Medulla oblongata (tissue), 1 donor: ENCODE data around the gene UFD1.
A peak's percentile ranks its signal among the peaks of the same experiment; 100 is the strongest.
"Not testable (repeated sequence)": the region's sequence is repeated elsewhere in the genome, so short reads cannot be mapped to it uniquely, and the experiment has no call there.

Source experiments
- DNase-seq: peaks from one replicate; pipeline ENCODE4 v3.0.0-alpha.2; 2015; ENCODE audit errors: extremely low spot score

UFD1 gene

GRCh38 chr22:19449422-19449767 is 29.6 kb downstream of the UFD1 start:
- DNase-seq: no peak

DNA sequence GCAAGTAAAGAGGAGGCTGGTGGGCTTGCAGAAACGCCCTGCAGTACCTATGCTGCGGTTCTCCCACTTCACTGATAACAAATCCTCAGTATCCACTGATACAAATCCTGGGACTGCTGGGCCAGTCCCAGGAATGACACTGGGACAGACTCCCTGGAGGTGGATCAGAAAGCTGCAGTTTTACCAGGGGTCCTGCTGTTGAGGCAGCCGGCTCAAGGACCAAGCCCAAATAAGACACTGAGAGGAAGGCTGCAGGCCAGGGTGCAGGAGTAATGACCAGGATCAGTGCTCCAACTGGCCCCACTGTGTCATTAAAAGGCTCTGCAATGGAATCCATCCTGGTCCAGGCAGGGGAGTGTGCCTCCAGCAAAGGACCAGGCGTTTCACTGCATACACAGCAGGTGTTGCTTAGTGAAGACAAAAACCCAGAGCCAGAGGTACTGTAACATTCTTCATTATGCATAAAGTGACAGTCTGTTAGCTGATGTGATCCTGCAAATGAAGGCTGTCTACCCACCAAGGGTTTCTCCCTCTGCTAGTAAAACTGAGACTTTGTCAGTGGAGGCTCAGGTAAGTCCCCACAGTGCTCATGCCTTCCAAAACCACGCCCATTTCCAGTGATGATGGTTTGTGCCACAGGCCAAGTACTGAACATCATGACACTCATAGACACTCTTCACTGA is 30.1 kb downstream of the UFD1 start:
- no peak for DNase-seq

GRCh38 chr22:19448076-19448607 is 30.9 kb downstream of the UFD1 start:
- peak; percentile 36 for DNase-seq

GRCh38 chr22:19447330-19448075 is 31.5 kb downstream of the UFD1 start, which contains the start of gene C22orf39:
TSS of gene C22orf39 (minus strand) at chr22:19447711. CDS start at chr22:19447688, 23 bp downstream.
- DNase-seq: peak; percentile 98

GRCh38 chr22:19446603-19447329 is 32.2 kb downstream of the UFD1 start:
- DNase-seq: peak; percentile 13

DNA sequence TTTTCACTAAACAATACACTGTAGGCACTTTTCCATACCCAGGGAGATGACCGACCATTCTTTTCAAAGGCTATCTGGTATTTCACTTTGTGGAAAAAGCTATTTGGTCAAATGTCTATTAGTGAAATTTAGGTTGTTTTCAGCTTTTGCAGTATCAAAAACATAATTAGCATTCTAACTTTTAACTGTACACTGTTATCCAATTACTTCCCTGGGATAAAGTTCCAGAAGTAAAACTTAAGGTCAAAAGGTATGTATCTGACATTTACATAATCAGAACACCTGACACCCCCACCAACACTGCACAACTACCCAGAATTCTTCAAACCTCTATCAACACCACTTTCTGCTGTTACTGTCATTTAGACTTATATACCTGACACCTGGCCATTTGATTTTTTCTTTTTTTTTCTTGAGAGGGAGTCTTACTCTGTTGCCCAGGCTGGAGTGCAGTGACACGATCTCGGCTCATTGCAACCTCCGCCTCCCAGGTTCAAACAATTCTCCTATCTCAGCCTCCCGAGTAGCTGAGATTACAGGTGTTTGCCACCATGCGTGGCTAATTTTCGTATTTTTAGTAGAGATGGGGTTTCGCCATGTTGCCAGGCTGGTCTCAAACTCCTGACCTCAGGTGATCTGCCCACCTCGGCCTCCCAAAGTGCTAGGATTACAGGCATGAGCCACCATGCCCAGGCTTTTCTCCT is 33.6 kb downstream of the UFD1 start:
- not testable (repeated sequence) for DNase-seq

DNA sequence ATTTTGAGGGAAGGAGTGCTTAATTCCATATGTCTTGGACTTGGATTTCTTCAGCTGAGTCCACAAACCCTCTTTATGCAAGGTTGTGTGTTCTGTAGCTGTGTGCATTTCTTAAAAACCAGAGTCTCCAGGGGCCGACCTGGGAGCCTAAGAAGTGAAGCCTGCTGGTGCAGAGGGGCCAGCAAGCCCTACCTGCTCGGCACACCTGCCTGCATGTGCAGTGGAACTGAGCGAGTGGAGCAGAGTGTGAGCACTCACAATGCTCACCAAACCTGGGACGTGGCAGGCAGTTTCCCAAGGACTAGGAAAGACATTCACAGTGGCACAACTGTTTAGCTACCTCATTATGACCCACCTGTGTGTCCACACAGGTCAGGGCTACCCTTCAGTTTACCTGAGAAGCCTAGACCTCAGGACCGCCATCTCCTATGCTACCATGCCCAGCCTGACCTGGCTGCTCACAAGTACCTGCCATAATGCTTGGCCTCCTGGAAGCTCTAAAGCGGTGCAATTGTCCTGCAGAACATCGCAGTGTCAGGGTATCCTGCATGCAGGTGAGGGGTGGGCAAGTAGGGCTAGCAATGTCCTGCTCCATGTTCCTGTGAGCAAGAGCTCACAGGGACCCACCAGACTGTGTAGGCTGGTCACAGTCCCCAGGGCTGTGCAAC is 35.3 kb downstream of the UFD1 start:
- DNase-seq: no peak

GRCh38 chr22:19442166-19442565 is 36.8 kb downstream of the UFD1 start:
- no peak for DNase-seq

DNA sequence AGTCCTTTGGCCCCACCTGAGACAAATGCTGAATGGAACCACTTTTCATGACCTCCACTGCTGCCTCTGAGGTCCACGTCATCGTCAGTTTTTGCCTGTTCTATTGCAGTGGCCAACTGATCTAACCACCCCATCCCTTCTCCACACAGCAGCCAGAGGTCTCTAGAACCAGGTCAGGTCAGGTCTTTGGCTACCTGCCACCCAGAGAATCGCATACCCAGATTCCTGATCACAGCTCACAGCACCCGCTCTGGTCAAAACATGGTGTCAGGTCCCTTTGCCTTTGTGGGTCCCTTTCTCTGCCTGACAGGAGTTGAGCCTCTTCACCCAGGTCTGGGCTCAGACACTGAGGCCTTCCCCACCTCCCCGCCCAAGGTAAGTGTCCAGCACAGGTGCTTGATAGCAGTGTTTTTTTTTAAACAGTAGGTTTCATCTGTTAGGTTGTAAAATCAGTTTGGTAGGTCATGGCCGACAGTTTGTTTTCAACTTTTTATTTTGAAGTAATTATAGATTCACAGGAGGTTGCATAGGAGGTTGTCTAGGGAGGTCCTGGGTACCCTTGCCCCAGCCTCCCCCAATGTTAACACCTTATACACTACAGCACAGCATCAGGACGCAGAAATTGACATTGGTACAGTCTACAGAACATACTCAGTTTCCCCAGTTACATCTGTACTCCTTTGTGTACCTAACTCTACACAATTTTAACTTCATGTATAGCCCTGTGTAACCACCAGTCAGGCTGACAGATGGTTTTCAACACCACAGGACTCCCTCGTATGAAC is 38.4 kb downstream of the UFD1 start:
- no peak for DNase-seq

GRCh38 chr22:19438298-19438697 is 40.7 kb downstream of the UFD1 start:
- DNase-seq: no peak

DNA sequence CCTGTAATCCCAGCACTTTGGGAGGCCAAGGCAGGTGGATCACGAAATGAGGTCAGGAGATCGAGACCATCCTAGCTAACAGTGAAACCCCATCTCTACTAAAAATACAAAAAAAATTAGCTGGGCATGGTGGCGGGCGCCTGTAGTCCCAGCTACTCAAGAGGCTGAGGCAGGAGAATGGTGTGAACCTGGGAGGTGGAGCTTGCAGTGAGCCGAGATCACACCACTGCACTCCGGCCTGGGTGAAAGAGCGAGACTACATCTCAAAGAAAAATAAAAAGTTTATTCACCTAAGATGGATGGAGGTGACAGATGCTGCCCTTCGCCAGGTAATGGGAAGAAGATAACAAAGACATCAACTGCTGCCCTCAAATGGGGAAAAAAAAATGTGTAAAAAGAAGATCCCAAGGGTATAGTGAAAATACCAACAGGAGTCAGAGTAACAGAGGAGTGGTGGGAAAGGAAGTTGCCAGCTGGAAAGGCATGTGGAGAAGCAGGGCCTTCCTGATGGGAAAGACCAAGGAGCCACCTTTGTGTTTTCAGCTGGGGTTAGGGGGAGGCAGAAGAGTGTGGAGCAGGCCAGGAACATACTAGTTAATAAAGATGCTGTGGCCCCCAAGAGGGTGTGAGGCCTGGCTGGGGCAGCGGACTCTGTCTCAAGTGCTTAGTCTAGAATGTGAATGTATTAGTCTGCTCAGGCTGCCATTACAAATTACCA is 42.4 kb downstream of the UFD1 start:
- DNase-seq: not testable (repeated sequence)

DNA sequence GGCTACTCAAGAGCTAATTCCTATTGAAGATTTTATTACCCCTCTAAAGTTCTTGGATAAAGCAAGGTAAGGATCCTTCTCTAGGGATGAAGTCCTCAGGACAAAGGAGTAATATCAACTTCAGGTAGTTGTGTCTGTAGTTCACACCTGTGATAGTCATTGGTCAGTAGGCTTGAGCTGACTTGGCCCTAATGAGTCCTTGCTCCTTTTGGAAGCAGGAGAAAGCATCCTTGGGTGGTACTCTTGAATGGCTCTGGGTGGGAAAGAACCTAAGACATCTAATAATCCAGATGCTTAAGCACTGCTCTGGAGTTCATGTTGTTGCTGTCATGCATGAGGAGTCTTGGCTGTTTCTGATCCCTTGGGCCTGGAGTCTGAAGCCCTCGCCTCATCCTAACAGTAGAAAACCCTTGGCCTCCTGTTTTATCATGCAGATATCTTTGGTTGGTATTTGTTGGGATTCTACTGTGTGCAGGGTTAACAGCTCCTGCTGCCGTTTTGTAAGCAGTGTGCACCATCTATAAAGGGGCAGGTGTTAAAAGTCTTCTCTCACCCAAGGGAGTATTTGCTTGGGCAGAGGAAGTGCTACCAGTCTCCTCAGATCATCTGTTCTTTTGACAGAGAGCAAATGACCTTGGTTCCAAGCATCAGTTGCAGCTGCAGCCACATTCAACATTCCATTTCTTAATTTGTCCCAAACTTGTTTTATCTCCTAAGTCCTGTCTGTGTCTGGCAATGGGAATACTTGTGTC is 44.0 kb downstream of the UFD1 start:
- no peak for DNase-seq

DNA sequence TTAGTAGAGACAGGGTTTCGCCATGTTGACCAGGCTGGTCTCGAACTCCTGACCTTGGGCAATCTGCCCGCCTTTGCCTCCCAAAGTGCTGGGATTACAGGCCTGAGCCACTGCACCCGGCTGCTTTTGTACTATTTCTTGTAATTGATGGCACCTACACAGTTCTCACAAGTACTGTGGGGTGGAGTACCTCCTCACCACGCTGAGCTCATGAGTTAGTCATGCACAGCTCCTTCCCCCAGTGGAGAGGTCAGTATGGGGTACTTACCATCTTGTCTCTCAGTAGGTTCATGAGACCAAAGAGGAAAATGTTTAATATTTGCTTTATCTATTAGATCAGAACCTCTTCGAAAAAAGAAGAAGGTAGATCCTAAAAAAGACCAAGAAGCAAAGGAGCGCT is 44.6 kb downstream of the UFD1 start:
- no peak for DNase-seq

DNA sequence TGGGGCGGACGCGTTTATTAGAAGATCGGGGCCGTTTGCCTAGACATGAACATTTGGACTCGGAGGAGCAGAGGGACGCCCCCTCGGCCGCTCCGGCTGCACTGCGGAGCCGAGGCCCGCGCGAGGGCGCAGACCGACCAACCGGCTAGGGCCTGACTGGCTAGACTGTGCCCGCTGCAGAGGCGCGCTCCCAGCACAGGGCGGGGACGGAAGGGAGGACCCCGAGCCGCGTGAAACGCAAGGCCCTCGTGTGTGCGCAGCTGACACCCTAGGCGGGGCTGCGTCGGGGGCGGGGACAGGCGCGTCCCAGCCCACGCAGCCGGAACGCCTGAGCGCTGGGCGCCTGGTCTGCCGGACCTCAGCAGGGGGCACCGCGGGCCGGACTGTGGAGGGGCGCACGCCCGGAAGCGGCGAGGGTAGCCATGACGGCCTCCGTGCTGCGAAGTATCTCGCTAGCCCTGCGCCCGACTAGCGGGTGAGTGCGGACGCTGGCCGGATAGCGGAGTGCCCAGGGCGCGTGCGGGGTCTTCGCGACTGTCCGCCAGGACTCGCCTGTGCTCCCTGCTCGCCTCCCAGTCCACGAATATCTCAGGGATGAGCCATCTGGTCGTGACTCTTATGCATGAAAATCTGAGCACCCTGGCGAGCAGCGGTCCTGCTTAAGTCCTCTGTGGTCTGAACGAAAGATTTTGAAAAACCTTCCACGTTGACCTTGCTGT is 46.7 kb downstream of the UFD1 start, which contains the start of gene MRPL40:
Gene MRPL40, plus strand, starts transcription at position 413 of the 719 bp plus-strand sequence. Its CDS starts 10 bp downstream, at position 423.
- DNase-seq: peak; percentile 97

DNA sequence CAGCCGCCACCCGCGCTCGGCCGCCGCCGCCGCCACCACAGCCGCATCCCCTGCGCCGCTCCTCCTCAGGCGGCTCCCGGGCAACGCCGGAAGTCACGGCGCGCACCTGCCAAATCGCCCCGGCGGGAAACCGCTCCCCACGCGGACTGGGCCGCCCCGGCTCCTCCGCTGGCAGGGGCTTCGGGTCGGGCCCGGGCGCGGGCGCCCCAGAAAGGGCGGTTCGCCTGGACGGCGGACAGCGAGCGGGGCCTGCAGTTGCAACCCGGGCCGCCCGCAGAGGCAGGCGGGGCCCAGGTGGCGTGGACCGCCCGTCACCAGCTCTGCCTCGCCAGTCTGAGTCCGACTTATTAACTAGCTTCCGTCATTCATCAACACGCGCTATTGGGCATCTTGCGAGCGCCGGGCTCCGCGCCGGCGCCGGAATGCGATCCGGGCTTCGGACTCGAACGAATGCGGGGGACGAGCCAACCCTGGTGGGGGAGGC is 47.3 kb downstream of the UFD1 start, which contains the start of gene HIRA:
Gene HIRA, minus strand, starts transcription at position 85 of the 484 bp plus-strand sequence. CDS start 257 bp downstream, outside the sequence.
- peak; percentile 75 for DNase-seq

- DNase-seq: no peak
Measured at GRCh38 chr22:19430890-19431541, 48.0 kb downstream of the UFD1 start.
